ENCODE measurements around the gene FAM217A.

The FAM217A gene

GRCh38 chr6:4018924-4019236, 60.1 kb downstream of the FAM217A start:
- DNase-seq (ENCODE audit: low read depth), result no peak
- H3K4me3 ChIP-seq (replicated peaks; ENCODE audit: low read depth, low read length), result peak overlapping the region; percentile 80
- TF ChIP-seq, protein P1, sequence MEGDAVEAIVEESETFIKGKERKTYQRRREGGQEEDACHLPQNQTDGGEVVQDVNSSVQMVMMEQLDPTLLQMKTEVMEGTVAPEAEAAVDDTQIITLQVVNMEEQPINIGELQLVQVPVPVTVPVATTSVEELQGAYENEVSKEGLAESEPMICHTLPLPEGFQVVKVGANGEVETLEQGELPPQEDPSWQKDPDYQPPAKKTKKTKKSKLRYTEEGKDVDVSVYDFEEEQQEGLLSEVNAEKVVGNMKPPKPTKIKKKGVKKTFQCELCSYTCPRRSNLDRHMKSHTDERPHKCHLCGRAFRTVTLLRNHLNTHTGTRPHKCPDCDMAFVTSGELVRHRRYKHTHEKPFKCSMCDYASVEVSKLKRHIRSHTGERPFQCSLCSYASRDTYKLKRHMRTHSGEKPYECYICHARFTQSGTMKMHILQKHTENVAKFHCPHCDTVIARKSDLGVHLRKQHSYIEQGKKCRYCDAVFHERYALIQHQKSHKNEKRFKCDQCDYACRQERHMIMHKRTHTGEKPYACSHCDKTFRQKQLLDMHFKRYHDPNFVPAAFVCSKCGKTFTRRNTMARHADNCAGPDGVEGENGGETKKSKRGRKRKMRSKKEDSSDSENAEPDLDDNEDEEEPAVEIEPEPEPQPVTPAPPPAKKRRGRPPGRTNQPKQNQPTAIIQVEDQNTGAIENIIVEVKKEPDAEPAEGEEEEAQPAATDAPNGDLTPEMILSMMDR (IDR thresholded peaks at IDR 0.05; ENCODE audit: low read length, missing control alignments), result no peak

Measured in fibroblast of pulmonary artery (primary cell).